Cerebellar nuclear complex (tissue), 1 donor: ENCODE measurements around the gene HOXB13.
"Not testable (repeated sequence)": the region's sequence is repeated elsewhere in the genome, so short reads cannot be mapped to it uniquely, and the experiment has no call there.

Experiments
- DNase-seq, 2 experiments: peaks; one replicate each; lab custom pipeline; 2025; lab: John Stamatoyannopoulos, UW

Gene HOXB13

DNA sequence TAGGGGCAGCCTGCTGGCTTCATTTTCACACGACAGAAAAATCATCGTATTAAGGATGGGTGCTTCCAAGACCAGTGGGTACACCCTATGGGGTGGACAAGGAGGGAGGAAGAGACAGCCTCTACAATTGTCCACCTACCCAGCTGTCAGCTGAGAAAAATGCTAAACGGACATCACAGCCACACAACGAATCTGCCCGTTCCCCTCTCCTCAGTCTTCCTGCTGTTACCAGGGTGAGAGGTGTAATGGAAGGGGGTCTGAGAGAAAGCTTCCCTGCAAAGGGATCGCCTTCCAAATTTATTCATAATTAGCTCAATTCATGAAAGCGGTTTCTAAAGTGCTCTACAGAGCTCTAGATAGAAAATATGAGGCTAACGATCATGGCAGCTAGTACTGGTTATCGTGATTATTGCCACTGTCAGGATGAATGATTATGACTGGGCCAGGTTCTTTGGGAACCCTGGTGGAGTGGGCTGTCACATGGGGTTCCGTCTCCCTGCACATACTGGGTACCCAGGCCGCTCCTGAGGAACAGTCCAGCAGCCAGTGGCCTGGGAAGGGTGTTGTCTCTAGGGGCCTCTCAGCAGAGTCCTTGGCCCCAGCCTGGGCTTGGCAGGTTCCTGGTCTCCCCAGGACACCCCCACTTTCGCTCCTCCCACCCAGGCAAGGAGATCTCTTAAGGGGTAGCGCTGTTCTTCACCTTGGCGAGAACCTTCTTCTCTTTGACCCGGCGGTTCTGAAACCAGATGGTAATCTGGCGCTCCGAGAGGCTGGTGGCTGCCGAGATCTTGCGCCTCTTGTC, 2.2 kb downstream of the HOXB13 start:
- DNase-seq: no peak

DNA sequence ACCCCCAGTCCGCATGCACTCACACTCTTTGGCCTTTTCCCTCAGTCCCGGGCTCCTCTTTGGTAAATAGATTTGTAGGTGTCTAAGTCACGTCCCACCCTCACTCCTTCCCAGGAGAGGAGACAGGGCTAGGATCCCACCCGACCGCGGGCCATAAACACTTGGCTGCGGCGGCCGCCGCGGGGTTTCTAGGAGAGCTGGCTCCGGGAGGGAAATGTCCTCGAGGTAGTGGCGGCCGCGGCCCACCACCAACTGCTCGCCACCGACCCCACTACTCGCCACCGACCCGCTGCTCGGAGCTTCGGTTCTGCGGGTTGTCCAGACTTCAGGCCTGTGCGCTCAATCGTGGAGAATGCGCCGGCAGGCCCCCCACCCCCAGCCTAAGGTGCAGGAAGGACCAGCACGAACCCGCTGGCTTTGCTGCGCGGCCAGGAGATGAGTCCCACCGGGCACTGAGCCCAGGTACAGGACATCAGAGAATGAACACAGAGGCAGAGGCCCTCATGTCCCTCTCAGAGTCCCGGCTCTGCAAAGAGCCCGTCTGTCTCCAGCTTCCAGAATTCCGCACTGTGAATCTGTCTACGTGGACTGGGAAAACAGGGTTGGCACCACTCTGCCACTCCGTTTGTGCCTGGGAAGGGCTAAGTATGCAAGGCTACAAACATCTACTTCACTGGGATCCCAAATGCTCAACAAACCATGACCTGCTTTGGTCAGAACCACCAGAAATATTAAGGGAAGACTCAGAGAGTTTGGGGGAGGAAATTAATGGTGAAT, 3.1 kb downstream of the HOXB13 start:
- DNase-seq: no peak

DNA sequence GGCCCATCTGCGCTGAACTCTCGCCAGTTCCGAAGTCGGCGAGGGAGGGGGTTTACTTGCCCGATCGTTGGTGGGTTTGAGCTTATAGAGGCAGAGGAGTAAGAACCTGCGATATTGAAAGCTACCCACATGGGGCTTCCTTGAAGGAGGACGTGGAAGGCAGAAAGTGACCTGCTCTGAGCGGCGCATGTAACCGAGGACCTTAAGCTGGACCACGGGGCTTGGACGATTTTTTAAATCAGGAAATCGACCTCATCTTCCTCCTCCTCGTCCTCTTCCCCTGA, 3.6 kb downstream of the HOXB13 start:
- DNase-seq: no peak

GRCh38 chr17:48724251-48725003, 4.1 kb downstream of the HOXB13 start:
- no peak for DNase-seq

- DNase-seq: no peak
These were observed 4.9 kb downstream of the HOXB13 start for GRCh38 chr17:48723423-48724250.

GRCh38 chr17:48722915-48723422, 5.6 kb downstream of the HOXB13 start, which contains the start of gene PRAC2:
PRAC2 (plus strand) TSS chr17:48723185; CDS start chr17:48724411, 1,226 bp downstream.
- no peak for DNase-seq

DNA sequence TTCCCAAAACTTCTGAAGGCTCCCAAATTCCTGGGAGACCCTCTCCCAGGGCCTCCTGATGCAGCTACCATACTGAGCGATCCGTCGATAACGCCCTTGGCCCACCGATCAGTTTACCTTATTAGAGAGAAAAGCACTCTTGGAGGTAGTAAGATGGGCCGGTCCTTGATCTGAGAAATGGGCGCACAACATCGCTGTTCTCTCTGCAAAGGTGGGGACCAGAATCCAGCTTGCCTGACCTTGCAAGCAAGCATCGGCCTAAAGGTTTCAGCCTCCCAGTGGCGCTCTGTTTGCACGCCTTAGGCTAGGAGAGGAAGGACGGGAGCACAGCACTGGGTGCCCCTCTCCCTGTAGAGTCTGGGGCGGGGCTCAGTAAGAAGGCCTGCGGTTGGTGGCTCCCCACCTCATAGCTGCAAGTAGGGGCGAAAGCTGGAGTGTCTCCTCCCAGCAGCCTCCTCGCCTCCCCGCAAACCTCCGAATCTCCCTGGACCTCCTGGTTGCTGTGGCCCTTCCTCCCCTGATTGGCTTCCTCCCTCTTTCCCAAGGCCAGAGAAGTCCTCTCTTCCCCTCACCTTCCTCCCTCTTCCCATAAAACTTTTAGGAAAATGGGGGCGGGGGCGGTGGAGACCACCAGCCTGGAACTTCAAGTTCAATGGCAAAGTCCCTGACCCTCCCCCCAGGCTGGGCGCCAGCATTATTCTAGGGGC, 6.2 kb downstream of the HOXB13 start, which contains the start of gene PRAC1:
PRAC1 (minus strand) TSS at position 318 of the 707 bp plus-strand sequence; CDS start at position 192, 126 bp downstream.
- DNase-seq: no peak

DNA sequence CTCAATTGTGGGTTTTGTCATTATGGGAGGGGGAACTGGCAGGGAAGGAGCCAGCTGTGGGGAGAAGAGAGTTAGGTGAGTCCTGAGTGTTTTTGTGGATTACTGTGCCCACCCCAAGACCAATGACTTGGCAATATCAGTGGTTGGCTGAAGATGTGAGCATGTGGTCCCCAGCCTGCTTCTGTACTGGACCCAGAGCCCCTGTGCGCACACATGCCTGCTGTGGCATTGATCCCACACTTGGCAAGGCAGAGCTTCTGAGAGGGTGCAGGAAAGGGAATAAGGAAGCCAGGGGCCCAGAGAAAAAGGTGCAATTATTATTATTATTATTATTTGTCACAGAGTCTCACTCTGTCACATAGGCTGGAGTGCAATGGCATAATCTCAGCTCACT, 7.5 kb downstream of the HOXB13 start:
- DNase-seq: no peak

DNA sequence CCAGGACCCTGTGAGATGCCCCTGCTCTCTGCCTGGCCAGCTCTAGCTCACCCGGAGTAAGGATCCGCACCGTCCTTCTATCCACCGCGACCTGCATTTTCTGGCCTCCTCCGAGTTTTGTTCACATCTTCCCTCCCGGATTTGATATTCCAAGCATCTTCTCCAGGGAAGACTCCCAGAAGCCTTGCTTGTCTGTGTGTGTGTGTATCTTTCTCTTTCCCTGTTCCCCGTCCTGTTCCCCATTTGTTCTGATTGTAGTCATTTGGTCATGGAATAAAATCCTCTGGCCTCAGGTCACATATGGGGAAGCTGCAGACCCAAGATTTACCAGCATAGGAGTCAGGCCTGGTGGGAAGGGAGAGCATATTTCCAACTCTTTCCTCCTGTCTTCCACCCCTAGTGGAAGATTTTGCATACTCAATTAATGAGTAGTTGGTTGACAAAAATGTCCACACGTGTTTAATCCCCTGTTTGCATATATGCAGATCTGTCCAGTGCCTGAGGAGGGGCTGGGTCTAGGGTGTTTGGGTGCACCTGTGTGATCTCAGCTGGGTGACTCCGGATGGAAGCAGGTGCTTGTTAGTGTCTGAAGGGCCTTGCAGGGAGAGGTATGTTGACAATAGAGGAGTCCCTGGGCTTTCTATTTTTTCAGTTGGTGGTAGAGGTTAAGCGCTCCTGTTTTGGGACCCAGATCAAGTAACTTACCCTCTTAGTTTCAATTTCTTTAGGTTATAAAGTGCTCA, 8.1 kb downstream of the HOXB13 start:
- DNase-seq: no peak

- DNase-seq: no peak
These were observed 8.8 kb downstream of the HOXB13 start for GRCh38 chr17:48719642-48720265.

DNA sequence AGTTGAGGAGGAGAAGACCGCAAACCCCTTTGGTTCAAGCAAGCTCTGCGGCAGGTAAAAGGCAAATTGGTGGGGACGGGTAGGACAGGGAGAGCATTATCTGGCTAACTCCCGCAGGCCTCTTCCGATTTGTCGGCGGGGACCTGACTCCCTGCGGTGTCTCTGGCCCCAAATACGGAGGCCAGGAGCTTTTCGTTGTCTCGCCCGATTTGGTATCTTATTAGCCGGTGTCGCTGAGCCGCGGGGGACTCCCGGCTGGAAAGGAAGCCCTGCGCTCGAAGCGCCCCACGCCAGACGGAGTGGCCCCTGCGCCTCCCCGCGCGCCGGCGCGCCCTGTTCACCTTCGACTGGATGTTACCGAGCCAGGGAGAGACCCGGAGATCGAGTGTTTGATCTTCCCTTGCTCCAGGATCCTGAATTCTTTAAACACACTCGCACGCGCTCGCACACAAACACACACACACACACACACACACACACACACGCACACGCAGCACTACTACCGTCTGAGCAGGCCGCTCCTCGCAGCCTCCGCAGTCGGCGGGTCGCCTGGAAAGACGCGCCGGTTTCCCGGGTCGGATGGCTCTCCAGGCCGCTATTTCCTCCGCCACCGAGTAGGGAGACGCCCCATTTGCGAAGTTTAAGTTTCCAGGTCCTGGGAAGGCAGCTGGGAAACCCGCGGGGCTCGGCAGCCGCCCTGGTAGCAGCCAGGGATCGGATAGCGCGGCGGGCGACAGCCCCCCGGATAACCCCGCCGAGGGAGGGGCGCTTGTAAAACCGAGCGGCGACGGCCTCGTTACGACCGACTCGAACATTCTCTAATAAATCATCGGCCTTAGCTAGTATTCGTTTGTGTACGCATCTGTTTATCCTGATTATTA, 9.5 kb downstream of the HOXB13 start:
- DNase-seq: no peak

GRCh38 chr17:48718227-48718760, 10.3 kb downstream of the HOXB13 start:
- no peak for DNase-seq

GRCh38 chr17:48717367-48718226, 11.0 kb downstream of the HOXB13 start:
- no peak for DNase-seq

DNA sequence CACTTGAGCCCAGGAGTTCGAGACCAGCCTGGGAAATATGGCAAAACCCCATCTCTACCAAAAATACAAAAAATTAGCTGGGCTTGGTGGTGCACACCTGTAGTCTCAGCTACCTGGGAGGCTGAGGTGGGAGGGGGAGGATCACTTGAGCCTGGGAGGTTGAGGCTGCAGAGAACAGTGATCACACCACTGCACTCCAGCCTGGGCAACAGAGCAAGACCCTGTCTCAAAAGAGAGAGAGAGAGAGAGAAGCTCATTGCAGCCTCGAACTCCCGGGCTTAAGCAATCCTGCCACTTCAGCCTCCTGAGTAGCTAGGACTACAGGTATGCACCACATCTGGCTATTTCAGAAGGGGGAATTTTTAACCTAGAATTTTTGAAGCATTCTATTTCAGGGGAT, 12.0 kb downstream of the HOXB13 start:
- not testable (repeated sequence) for DNase-seq

GRCh38 chr17:48715496-48716399, 12.8 kb downstream of the HOXB13 start:
- no peak for DNase-seq

- no peak for DNase-seq
These were observed 17.4 kb downstream of the HOXB13 start for GRCh38 chr17:48711128-48711527.
